GM18907 (cell line): Measurements from ENCODE around the gene RGS3.

Experiments
- ATAC-seq: cut with Tn5 transposase; IDR thresholded peaks from one replicate; pipeline ENCODE4 v1.9.1; 2021; ENCODE audit warnings: mild to moderate bottlenecking, moderate library complexity; ENCODE audit not compliant: unreplicated experiment

RGS3 gene

GRCh38 chr9:113582698-113583200 lies 119.2 kb downstream of the RGS3 start:
- no peak for ATAC-seq

GRCh38 chr9:113583511-113584427 lies 120.2 kb downstream of the RGS3 start:
- no peak for ATAC-seq

GRCh38 chr9:113584428-113585084 lies 121.0 kb downstream of the RGS3 start:
- ATAC-seq, result no peak

GRCh38 chr9:113585085-113585442 lies 121.5 kb downstream of the RGS3 start:
- ATAC-seq, result no peak

- ATAC-seq, result no peak
Measured at GRCh38 chr9:113585555-113585954, 122.0 kb downstream of the RGS3 start.

GRCh38 chr9:113587471-113588031 lies 124.0 kb downstream of the RGS3 start:
- no peak for ATAC-seq

- ATAC-seq, result no peak
Measured at GRCh38 chr9:113588242-113588810, 124.8 kb downstream of the RGS3 start.

GRCh38 chr9:113588936-113589335 lies 125.4 kb downstream of the RGS3 start:
- ATAC-seq, result no peak

- ATAC-seq, result no peak
Measured at GRCh38 chr9:113589407-113589806, 125.9 kb downstream of the RGS3 start.

GRCh38 chr9:113589890-113590289 lies 126.4 kb downstream of the RGS3 start:
- ATAC-seq, result no peak

GRCh38 chr9:113590389-113590788 lies 126.9 kb downstream of the RGS3 start:
- ATAC-seq, result no peak

GRCh38 chr9:113590991-113591898 lies 127.7 kb downstream of the RGS3 start:
- ATAC-seq, result peak; percentile 48

GRCh38 chr9:113591899-113592625 lies 128.5 kb downstream of the RGS3 start:
- ATAC-seq, result peak; percentile 8

- no peak for ATAC-seq
Measured at GRCh38 chr9:113592876-113593575, 129.5 kb downstream of the RGS3 start.

GRCh38 chr9:113593682-113594281 lies 130.3 kb downstream of the RGS3 start:
- ATAC-seq, result peak; percentile 74

GRCh38 chr9:113594484-113595299 lies 131.2 kb downstream of the RGS3 start:
- ATAC-seq, result no peak

- no peak for ATAC-seq
Measured at GRCh38 chr9:113596616-113597320, 133.2 kb downstream of the RGS3 start.
